ENCODE data around the gene GRPEL1.

The GRPEL1 gene

DNA sequence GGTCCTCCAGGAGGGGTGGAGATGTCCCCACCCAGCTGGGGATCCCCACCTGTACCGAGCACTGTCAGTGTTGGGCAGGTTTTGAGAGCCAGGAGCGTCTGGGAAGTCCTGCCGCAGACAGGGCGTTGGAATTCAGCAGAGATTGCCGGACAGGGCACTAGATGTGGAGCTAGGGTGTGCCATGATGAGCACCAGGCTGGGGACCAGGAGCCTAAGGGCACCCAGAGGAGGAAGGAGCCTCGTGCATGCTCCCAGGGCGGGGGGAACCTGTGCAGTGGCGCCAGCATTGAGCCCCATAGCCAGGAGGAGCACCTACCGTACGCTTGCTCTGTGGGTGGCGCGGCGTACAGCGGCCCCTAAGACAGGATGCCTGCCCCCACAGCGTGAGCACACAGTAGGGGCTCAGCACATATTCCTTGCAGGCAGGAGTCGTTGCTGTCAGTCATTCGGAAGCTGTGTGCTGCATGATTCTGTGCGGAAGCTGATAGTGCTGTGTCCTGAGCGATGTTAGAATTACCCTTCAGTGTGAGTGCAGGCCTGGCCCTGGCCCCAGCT, 43.5 kb downstream of the GRPEL1 start:
- H3K27ac ChIP-seq (ENCODE audit: low read length): no peak overlapping the region
- no CpG with 5 or more reads among the region's 19 CpGs for WGBS (ENCODE audit: insufficient coverage, insufficient read length)

DNA sequence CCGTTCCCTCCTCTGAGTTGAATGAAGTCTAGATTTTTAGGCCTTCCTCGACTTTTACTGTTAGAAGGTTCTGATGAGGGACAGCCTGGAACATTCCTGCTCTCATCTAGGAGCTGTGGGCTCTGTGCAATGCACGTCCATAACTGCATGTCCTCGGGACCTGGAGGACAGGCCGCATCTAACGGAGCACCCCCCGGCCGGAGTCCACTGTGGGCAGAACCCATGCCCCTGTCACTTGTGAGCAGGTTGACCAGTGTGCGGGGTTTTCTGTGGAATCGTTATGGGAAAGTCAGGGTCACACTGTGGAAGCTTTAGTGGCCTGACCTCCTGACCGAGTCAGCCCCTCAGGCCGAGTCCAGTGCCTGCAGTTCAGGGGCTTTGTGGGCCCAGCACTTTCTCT, 44.0 kb downstream of the GRPEL1 start:
- Histone ChIP-seq H3K4me1 (ENCODE audit: control insufficient read depth, insufficient read depth, low read length) (no peaks in the 10 kb centered on the region; the same call in 1 of the 2 replicates), H3K9me3 (ENCODE audit: control insufficient read depth, insufficient read depth, low read length) (no peaks in the 10 kb centered on the region), H3K27ac (ENCODE audit: low read length) (no peak overlapping the region), H3K27me3 (ENCODE audit: control insufficient read depth, insufficient read depth, low read length) (no peaks in the 10 kb centered on the region), H3K4me3 (ENCODE audit: low read length) (no peak overlapping the region), H3K36me3 (ENCODE audit: control insufficient read depth, insufficient read depth, low read length) (peaks cover 22% of the 10 kb centered on the region)
- no CpG with 5 or more reads among the region's 12 CpGs for WGBS (ENCODE audit: insufficient coverage, insufficient read length)
- DNase-seq (ENCODE audit: low read depth, low spot score): no peak

More for the DNA sequence above, 43.5 kb downstream of the GRPEL1 start:
- Histone ChIP-seq H3K9me3 (ENCODE audit: control insufficient read depth, insufficient read depth, low read length) (no peaks in the 10 kb centered on the region), H3K27me3 (ENCODE audit: control insufficient read depth, insufficient read depth, low read length) (no peaks in the 10 kb centered on the region), H3K4me1 (ENCODE audit: control insufficient read depth, insufficient read depth, low read length) (no peaks in the 10 kb centered on the region; the same call in 1 of the 2 replicates), H3K4me3 (ENCODE audit: low read length) (no peak overlapping the region), H3K36me3 (ENCODE audit: control insufficient read depth, insufficient read depth, low read length) (peaks cover 22% of the 10 kb centered on the region)
- DNase-seq (ENCODE audit: low read depth, low spot score): no peak

DNA sequence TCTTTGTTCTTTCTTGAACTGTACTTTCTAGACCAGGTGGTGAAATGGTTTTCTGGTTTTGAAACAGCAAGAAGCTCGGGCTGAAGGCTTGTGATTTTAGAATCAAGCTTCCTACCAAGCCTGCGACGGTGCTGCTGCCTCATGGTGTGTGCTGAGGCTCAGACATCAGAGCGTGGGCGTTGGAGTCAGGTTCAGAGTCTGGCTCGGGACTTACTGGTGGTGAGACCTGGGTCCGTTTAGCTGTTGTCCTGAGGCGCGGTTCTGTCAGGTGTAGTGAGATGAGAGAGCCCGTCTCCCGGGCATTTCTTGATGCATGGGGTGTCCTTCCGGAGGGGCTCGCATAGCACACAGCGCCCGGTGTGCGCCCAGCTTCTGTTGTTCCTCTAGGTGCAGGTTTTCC, 44.4 kb downstream of the GRPEL1 start:
- H3K36me3 ChIP-seq (ENCODE audit: control insufficient read depth, insufficient read depth, low read length): peaks cover 22% of the 10 kb centered on the region
- no CpG with 5 or more reads among the region's 16 CpGs for WGBS (ENCODE audit: insufficient coverage, insufficient read length)
- no peak for DNase-seq (ENCODE audit: low read depth, low spot score)

DNA sequence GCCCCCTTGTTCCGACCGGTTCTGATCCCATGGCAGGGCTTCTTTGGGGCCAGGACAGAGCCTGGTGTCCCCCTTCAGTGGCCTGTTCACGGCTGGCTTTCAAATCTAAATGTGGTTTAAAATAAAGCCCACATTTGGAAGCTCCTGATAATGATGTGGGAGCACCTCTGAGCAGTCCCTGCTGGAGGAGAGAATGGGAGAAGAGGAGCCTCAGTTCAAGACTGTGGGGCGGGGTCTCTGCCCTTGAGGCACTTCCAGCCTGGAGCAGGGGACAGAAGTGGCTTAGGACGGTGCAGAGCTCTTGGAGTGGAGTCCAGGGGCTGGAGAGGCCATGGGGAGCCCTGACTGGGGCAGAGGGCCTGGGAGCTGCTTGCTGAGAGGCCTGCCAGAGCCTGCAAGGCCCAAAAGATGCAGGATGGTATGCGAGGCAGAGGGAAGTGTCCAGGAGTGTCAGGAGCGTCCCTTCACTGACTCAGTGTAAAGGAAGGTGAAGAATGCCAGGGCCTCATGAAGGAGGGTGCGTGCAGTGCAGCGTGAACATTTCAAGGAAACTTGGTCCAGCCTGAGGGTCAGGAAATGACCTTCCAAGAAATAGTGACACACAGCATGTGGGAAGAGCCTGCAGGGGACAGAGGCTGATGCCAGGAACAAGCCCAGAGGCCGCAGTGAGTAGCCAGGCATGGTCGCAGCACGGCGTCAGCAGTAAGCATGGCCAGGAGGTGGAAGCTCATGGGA, 45.8 kb downstream of the GRPEL1 start:
- no CpG with 5 or more reads among the region's 13 CpGs for WGBS (ENCODE audit: insufficient coverage, insufficient read length)
- Histone ChIP-seq H3K4me3 (ENCODE audit: low read length) (no peak overlapping the region), H3K27ac (ENCODE audit: low read length) (no peak overlapping the region), H3K4me1 (ENCODE audit: control insufficient read depth, insufficient read depth, low read length) (no peaks in the 10 kb centered on the region; the same call in 1 of the 2 replicates), H3K9me3 (ENCODE audit: control insufficient read depth, insufficient read depth, low read length) (no peaks in the 10 kb centered on the region), H3K36me3 (ENCODE audit: control insufficient read depth, insufficient read depth, low read length) (peaks cover 12% of the 10 kb centered on the region; the same call in 1 of the 2 replicates), H3K27me3 (ENCODE audit: control insufficient read depth, insufficient read depth, low read length) (no peaks in the 10 kb centered on the region)
- DNase-seq (ENCODE audit: low read depth, low spot score): no peak

More for the DNA sequence above, 44.4 kb downstream of the GRPEL1 start:
- Histone ChIP-seq H3K27me3 (ENCODE audit: control insufficient read depth, insufficient read depth, low read length) (no peaks in the 10 kb centered on the region), H3K9me3 (ENCODE audit: control insufficient read depth, insufficient read depth, low read length) (no peaks in the 10 kb centered on the region), H3K4me3 (ENCODE audit: low read length) (no peak overlapping the region), H3K4me1 (ENCODE audit: control insufficient read depth, insufficient read depth, low read length) (no peaks in the 10 kb centered on the region; the same call in 1 of the 2 replicates), H3K27ac (ENCODE audit: low read length) (no peak overlapping the region)

DNA sequence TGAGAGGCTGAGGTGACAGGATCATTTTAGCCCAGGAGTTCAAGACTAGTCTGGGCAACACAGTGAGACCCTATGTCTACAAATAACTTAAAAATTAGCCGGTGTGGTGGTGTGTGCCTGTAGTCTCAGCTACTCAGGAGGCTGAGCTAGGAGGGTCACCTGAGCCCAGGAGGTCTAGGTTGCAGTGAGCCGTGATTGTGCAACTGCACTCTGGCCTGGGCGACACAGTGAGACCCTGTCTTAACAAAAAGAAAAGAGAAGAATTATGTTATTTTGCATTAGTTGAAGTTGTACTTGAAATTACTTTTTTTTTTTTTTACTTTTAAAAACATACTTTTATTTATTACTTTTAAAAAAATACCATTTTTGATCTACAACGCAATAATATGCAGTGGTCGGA, 46.5 kb downstream of the GRPEL1 start:
- Histone ChIP-seq H3K4me1 (ENCODE audit: control insufficient read depth, insufficient read depth, low read length) (no peaks in the 10 kb centered on the region; the same call in 1 of the 2 replicates), H3K36me3 (ENCODE audit: control insufficient read depth, insufficient read depth, low read length) (peaks cover 12% of the 10 kb centered on the region; the same call in 1 of the 2 replicates), H3K4me3 (ENCODE audit: low read length) (no peak overlapping the region), H3K27ac (ENCODE audit: low read length) (no peak overlapping the region), H3K27me3 (ENCODE audit: control insufficient read depth, insufficient read depth, low read length) (no peaks in the 10 kb centered on the region), H3K9me3 (ENCODE audit: control insufficient read depth, insufficient read depth, low read length) (no peaks in the 10 kb centered on the region)
- no CpG with 5 or more reads among the region's 5 CpGs for WGBS (ENCODE audit: insufficient coverage, insufficient read length)
- no peak for DNase-seq (ENCODE audit: low read depth, low spot score)

DNA sequence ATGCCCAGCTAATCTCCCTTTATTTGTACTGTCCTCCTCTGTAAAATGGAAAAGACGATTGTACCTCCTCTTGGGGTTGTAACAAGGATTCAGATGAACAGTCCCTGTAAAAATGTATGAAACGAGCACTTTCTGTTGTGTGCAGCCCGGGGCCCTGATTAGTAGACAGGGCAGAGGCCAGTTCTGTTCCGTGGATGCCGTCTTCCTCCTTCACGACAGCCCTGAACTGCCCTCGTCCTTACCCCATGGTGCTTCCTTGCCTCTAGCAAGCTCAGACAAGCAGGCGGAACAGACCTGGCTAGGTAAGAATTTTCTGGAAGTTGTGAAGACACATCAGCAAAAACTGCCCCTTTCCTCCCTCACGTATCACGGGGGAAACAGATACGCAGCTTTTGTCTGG, 47.0 kb downstream of the GRPEL1 start:
- Histone ChIP-seq H3K4me1 (ENCODE audit: control insufficient read depth, insufficient read depth, low read length) (no peaks in the 10 kb centered on the region; the same call in 1 of the 2 replicates), H3K36me3 (ENCODE audit: control insufficient read depth, insufficient read depth, low read length) (peaks cover 12% of the 10 kb centered on the region), H3K4me3 (ENCODE audit: low read length) (no peak overlapping the region), H3K27ac (ENCODE audit: low read length) (no peak overlapping the region), H3K27me3 (ENCODE audit: control insufficient read depth, insufficient read depth, low read length) (no peaks in the 10 kb centered on the region), H3K9me3 (ENCODE audit: control insufficient read depth, insufficient read depth, low read length) (no peaks in the 10 kb centered on the region)
- no CpG with 5 or more reads among the region's 11 CpGs for WGBS (ENCODE audit: insufficient coverage, insufficient read length)
- DNase-seq (ENCODE audit: low read depth, low spot score): no peak

DNA sequence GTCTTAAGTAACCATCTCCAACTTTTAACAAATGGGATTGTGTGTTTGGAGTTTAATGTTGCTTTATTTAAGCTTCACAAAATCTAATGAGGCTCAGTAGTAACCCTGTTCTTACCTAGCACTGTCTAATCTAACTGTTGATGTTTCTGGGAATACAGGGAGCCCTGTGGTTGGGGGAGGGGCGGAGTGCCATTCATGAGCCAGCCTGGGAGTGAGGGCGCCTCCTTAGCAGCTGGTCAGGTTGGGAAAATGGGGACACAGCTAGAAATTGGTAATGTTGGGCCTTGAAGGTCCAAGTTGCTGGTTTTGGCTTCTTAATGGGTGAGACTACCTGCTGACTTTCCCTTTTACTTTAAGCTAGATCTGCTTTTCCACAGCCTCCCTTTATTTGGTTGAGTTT, 47.6 kb downstream of the GRPEL1 start:
- H3K9me3 ChIP-seq (ENCODE audit: control insufficient read depth, insufficient read depth, low read length): no peaks in the 10 kb centered on the region
- no peak overlapping the region for H3K27ac ChIP-seq (ENCODE audit: low read length)
- no peaks in the 10 kb centered on the region; the same call in 1 of the 2 replicates for H3K4me1 ChIP-seq (ENCODE audit: control insufficient read depth, insufficient read depth, low read length)
- H3K27me3 ChIP-seq (ENCODE audit: control insufficient read depth, insufficient read depth, low read length): no peaks in the 10 kb centered on the region
- peaks cover 12% of the 10 kb centered on the region for H3K36me3 ChIP-seq (ENCODE audit: control insufficient read depth, insufficient read depth, low read length)
- DNase-seq (ENCODE audit: low read depth, low spot score): no peak
- no peak overlapping the region for H3K4me3 ChIP-seq (ENCODE audit: low read length)
- WGBS (ENCODE audit: insufficient coverage, insufficient read length): no CpG with 5 or more reads among the region's 2 CpGs

DNA sequence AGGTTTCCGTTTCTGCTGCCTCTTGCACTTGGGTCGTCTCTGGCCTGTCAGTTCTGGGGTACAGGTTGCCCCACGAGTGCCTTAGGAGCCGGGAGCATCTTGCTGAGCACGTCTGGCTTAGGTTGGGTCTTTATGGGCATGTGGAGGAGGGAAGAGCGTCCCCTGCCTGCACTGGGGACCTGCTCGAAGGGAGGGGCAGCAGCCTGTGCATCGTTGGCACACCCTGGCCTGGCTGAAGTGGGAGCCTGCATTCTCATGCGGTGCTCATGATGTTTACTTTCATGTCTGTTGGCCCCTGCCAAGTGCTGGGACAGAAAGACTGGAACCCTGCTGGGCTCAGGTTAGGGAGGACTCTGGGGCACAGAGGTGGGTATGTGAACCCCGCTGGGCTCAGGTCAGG, 48.5 kb downstream of the GRPEL1 start:
- no CpG with 5 or more reads among the region's 10 CpGs for WGBS (ENCODE audit: insufficient coverage, insufficient read length)
- Histone ChIP-seq H3K4me1 (ENCODE audit: control insufficient read depth, insufficient read depth, low read length) (no peaks in the 10 kb centered on the region; the same call in 1 of the 2 replicates), H3K4me3 (ENCODE audit: low read length) (no peak overlapping the region), H3K9me3 (ENCODE audit: control insufficient read depth, insufficient read depth, low read length) (no peaks in the 10 kb centered on the region), H3K36me3 (ENCODE audit: control insufficient read depth, insufficient read depth, low read length) (peaks cover 14% of the 10 kb centered on the region), H3K27ac (ENCODE audit: low read length) (no peak overlapping the region), H3K27me3 (ENCODE audit: control insufficient read depth, insufficient read depth, low read length) (no peaks in the 10 kb centered on the region)
- no peak for DNase-seq (ENCODE audit: low read depth, low spot score)

DNA sequence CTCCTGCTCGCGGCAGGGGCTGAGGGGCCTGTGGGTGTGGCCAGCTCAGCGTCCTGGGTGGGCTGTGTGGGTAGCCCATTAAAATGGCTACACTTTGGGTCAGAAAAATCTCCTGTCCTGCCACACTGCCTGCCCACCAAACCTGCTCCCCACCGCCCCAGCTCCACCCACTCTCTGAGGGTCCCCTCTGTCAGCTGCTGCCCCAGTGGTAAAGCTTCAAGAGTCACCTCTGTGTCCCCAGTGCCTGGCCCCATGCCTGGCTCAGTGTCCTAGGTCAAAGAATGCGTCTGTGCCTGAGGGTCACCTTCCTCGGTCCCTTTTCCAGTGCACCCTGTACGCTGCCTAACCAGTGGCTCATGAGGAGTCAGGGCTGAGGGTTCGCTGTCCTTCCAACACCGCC, 49.6 kb downstream of the GRPEL1 start:
- no CpG with 5 or more reads among the region's 9 CpGs for WGBS (ENCODE audit: insufficient coverage, insufficient read length)

DNA sequence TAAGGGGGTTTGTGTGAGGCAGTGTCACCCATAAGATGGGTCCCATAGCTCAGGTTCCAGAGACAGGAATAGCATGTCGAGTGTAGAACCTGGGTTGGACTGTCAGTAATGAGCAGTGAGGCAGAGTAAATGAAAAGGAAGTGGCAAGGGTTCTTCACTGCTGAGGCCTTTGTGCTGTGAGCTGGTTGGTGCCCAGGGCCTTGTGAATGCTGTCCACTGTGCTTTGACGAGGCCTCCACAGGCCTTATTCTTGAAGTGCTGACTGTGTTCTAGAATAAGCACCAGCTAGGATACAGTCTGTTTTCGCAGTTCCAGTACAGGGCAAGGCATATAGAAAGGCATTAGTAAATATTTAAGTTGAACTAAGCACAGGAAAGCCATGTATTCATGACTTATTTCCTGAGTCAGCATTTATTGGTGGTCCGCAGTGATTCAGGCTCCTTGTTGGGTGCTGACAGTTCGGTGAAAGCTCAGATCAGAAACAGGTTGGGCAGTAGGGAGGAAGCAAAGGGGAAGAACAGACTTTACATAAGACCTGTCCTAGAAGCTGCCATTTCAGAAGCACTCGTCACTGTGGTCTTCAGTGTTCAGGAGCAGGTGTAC, 50.3 kb downstream of the GRPEL1 start:
- no peaks in the 10 kb centered on the region for H3K9me3 ChIP-seq (ENCODE audit: control insufficient read depth, insufficient read depth, low read length)
- no peak for DNase-seq (ENCODE audit: low read depth, low spot score)
- H3K27ac ChIP-seq (ENCODE audit: low read length): no peak overlapping the region
- H3K4me1 ChIP-seq (ENCODE audit: control insufficient read depth, insufficient read depth, low read length): no peaks in the 10 kb centered on the region; the same call in 1 of the 2 replicates
- WGBS (ENCODE audit: insufficient coverage, insufficient read length): no CpG with 5 or more reads among the region's 6 CpGs
- no peaks in the 10 kb centered on the region for H3K27me3 ChIP-seq (ENCODE audit: control insufficient read depth, insufficient read depth, low read length)
- H3K36me3 ChIP-seq (ENCODE audit: control insufficient read depth, insufficient read depth, low read length): peaks cover 18% of the 10 kb centered on the region
- H3K4me3 ChIP-seq (ENCODE audit: low read length): no peak overlapping the region

More for the DNA sequence above, 49.6 kb downstream of the GRPEL1 start:
- Histone ChIP-seq H3K4me1 (ENCODE audit: control insufficient read depth, insufficient read depth, low read length) (no peaks in the 10 kb centered on the region; the same call in 1 of the 2 replicates), H3K27ac (ENCODE audit: low read length) (no peak overlapping the region), H3K4me3 (ENCODE audit: low read length) (no peak overlapping the region; the same call in 1 of the 2 replicates), H3K27me3 (ENCODE audit: control insufficient read depth, insufficient read depth, low read length) (no peaks in the 10 kb centered on the region), H3K9me3 (ENCODE audit: control insufficient read depth, insufficient read depth, low read length) (no peaks in the 10 kb centered on the region), H3K36me3 (ENCODE audit: control insufficient read depth, insufficient read depth, low read length) (peaks cover 16% of the 10 kb centered on the region)
- no peak for DNase-seq (ENCODE audit: low read depth, low spot score)

Measured in iPS DF 6.9 (cell line).